TTC549 (cell line): ENCODE results near the gene SULT1C3.

ENCODE experiments used
- FAIRE-seq: peaks from 2 replicates; lab custom pipeline; 2012; peaks lifted over from hg19 to GRCh38; lab: Jason Lieb, UNC

Gene SULT1C3

DNA sequence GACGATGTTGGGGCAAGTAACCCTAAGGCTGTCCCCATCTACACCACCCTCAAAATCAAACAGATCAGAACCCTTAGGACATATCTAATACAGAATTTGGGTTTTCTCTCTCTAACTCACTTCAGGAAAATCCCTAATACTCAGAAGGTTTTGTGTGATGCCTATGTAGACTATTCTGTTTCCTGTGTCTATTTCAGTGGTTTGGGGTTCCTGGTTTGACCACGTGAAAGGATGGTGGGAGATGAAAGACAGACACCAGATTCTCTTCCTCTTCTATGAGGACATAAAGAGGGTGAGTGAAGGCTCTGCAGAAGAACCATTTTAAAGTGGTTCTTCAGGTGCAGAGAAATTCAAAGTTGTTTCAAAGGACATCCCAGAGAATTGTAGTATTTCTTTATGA, 65.2 kb downstream of the SULT1C3 start:
- no peak for FAIRE-seq

DNA sequence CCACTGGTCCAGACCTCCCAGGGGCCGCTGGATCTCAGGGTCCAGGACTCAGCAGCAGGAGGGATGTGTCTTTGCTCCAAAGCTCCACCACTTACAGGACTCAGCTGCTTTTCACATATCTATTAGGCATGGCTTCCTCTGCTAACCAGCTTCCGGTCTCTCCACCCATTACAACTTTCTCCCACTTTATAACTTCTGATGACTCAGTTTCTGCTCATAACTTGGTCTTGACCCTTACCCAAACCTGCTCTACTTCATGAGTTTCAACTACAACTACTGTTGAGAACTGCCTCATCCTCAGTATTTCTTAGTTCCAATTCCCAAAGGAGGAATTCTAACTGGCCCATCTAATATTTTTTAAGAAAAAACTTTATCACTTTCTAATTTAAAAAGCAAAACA, 66.1 kb downstream of the SULT1C3 start:
- no peak for FAIRE-seq

DNA sequence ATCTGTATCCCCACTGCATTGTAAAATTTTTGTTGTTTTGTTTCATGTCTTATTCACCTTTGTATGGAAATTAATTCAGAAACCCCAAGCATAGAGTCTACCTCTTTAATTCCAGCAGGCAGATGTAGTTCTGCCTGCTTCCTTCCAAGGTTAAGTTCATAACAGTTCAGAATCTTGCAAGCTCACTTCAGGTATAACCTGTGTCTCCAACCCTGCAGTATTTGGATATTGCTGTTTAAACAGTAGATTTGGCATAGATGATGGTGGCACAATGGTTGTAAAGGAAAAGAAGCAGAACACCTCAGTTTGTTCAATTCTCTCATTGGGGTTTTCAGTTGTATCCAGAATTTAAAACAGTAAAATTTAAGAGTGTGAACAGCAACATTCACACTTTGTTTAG, 70.1 kb downstream of the SULT1C3 start:
- no peak for FAIRE-seq
